OCI-LY1 (cell line): ENCODE data around the gene FRRS1.

ENCODE experiments used
- EZH2 ChIP-seq: fragments of 200-600 bp; sonication (generic), shearing (Covaris generic); IDR thresholded peaks from 2 replicates; pipeline ENCODE4 v1.8.0; 2017; ENCODE audit warnings: borderline replicate concordance, mixed run types, mild to moderate bottlenecking, antibody characterized with exemption, low read length, moderate library complexity, mixed read lengths
- TF ChIP-seq, protein P1 (sequence below): fragments of 200-600 bp; sonication (generic), shearing (Covaris generic); IDR thresholded peaks from 2 replicates; pipeline ENCODE4 v1.5.1; 2017; ENCODE audit warnings: mild to moderate bottlenecking, antibody characterized with exemption, low read length, moderate library complexity, mixed read lengths

DNA sequence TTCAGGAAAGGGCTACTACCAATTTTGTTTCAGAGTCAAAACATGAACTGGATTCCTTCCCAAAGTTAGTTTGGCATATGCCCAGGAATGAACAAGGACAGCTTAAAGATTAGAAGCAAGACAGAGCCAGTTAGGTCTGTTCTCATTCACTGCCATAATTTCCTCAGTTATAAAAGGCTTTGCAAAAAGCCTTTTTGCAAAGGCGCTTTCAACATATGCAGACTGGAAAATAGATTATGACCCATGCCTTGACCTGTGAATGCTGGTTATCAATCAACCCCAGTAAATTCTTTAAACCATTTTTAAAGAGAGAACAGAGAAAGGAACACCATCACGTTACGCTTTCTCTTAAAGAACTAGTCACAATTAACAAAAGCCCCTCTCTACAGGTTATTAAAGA lies 1.7 kb upstream of the FRRS1 start:
- TF ChIP-seq, protein P1, sequence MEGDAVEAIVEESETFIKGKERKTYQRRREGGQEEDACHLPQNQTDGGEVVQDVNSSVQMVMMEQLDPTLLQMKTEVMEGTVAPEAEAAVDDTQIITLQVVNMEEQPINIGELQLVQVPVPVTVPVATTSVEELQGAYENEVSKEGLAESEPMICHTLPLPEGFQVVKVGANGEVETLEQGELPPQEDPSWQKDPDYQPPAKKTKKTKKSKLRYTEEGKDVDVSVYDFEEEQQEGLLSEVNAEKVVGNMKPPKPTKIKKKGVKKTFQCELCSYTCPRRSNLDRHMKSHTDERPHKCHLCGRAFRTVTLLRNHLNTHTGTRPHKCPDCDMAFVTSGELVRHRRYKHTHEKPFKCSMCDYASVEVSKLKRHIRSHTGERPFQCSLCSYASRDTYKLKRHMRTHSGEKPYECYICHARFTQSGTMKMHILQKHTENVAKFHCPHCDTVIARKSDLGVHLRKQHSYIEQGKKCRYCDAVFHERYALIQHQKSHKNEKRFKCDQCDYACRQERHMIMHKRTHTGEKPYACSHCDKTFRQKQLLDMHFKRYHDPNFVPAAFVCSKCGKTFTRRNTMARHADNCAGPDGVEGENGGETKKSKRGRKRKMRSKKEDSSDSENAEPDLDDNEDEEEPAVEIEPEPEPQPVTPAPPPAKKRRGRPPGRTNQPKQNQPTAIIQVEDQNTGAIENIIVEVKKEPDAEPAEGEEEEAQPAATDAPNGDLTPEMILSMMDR, result no peak
- TF ChIP-seq EZH2, result no peak
